IPS-20b (cell line): ENCODE measurements around the gene AIFM3.

Experiments used
- H3K27ac ChIP-seq: one replicate; pipeline ENCODE4 v1.5.1; 2013; ENCODE audit warnings: low read length
- H3K27me3 ChIP-seq: 2 replicates; pipeline ENCODE4 v1.6.1; 2013; ENCODE audit warnings: mild to moderate bottlenecking, low read length, inconsistent platforms; ENCODE audit not compliant: insufficient read depth
- H3K36me3 ChIP-seq: 2 replicates; pipeline ENCODE4 v1.6.1; 2013; ENCODE audit warnings: low read depth, mild to moderate bottlenecking, inconsistent platforms, low read length, moderate library complexity; ENCODE audit not compliant: insufficient read depth
- H3K4me1 ChIP-seq: 2 replicates; pipeline ENCODE4 v1.6.1; 2013; ENCODE audit warnings: mild to moderate bottlenecking, control low read depth, inconsistent platforms, low read length, moderate library complexity; ENCODE audit not compliant: insufficient read depth
- H3K4me3 ChIP-seq: 2 replicates; pipeline ENCODE4 v1.5.1; 2013; ENCODE audit warnings: mild to moderate bottlenecking, low read length, inconsistent platforms
- H3K9ac ChIP-seq: 2 replicates; pipeline ENCODE4 v1.6.1; 2013; ENCODE audit warnings: low read depth, mild to moderate bottlenecking, inconsistent platforms, low read length, moderate library complexity
- H3K9me3 ChIP-seq: 2 replicates; pipeline ENCODE4 v1.6.1; 2013; ENCODE audit warnings: mild to moderate bottlenecking, low read depth, low read length, inconsistent platforms; ENCODE audit not compliant: insufficient read depth

Gene AIFM3

GRCh38 chr22:21020802-21021429 lies 53.9 kb downstream of the AIFM3 start:
- Histone ChIP-seq H3K4me1 (no peaks in the 10 kb centered on the region), H3K27me3 (no peaks in the 10 kb centered on the region), H3K27ac (no peak overlapping the region), H3K9ac (no peak overlapping the region), H3K9me3 (no peaks in the 10 kb centered on the region), H3K4me3 (no peak overlapping the region), H3K36me3 (no peaks in the 10 kb centered on the region)

- H3K4me3 ChIP-seq = no peak overlapping the region
- H3K27me3 ChIP-seq = no peaks in the 10 kb centered on the region
- H3K9me3 ChIP-seq = no peaks in the 10 kb centered on the region
- no peak overlapping the region for H3K9ac ChIP-seq
- H3K36me3 ChIP-seq = no peaks in the 10 kb centered on the region
- no peak overlapping the region for H3K27ac ChIP-seq
- H3K4me1 ChIP-seq = no peaks in the 10 kb centered on the region
These were observed 55.5 kb downstream of the AIFM3 start for GRCh38 chr22:21022507-21022906.

GRCh38 chr22:21022955-21023614 lies 56.0 kb downstream of the AIFM3 start:
- H3K4me1 ChIP-seq = no peaks in the 10 kb centered on the region
- no peaks in the 10 kb centered on the region for H3K36me3 ChIP-seq
- no peaks in the 10 kb centered on the region for H3K9me3 ChIP-seq
- H3K9ac ChIP-seq = no peak overlapping the region
- no peak overlapping the region for H3K4me3 ChIP-seq
- no peak overlapping the region for H3K27ac ChIP-seq
- H3K27me3 ChIP-seq = no peaks in the 10 kb centered on the region

- Histone ChIP-seq H3K9ac (no peak overlapping the region), H3K4me1 (no peaks in the 10 kb centered on the region), H3K36me3 (no peaks in the 10 kb centered on the region), H3K9me3 (no peaks in the 10 kb centered on the region), H3K27me3 (peaks cover 2% of the 10 kb centered on the region), H3K4me3 (no peak overlapping the region), H3K27ac (no peak overlapping the region)
These were observed 58.2 kb downstream of the AIFM3 start for GRCh38 chr22:21025266-21025665.

GRCh38 chr22:21025763-21026755 lies 59.0 kb downstream of the AIFM3 start:
- no peaks in the 10 kb centered on the region for H3K36me3 ChIP-seq
- peaks cover 10% of the 10 kb centered on the region for H3K27me3 ChIP-seq
- H3K9ac ChIP-seq = no peak overlapping the region
- no peaks in the 10 kb centered on the region for H3K4me1 ChIP-seq
- no peaks in the 10 kb centered on the region for H3K9me3 ChIP-seq
- no peak overlapping the region for H3K27ac ChIP-seq
- H3K4me3 ChIP-seq = no peak overlapping the region

GRCh38 chr22:21026783-21027692 lies 60.0 kb downstream of the AIFM3 start:
- peaks cover 20% of the 10 kb centered on the region for H3K27me3 ChIP-seq
- no peaks in the 10 kb centered on the region for H3K4me1 ChIP-seq
- H3K9ac ChIP-seq = no peak overlapping the region
- no peaks in the 10 kb centered on the region for H3K9me3 ChIP-seq
- no peak overlapping the region for H3K27ac ChIP-seq
- H3K36me3 ChIP-seq = no peaks in the 10 kb centered on the region
- H3K4me3 ChIP-seq = no peak overlapping the region

GRCh38 chr22:21028277-21029251 lies 61.5 kb downstream of the AIFM3 start:
- Histone ChIP-seq H3K36me3 (no peaks in the 10 kb centered on the region), H3K27me3 (peaks cover 35% of the 10 kb centered on the region), H3K4me1 (no peaks in the 10 kb centered on the region), H3K9me3 (no peaks in the 10 kb centered on the region), H3K27ac (no peak overlapping the region), H3K9ac (no peak overlapping the region), H3K4me3 (no peak overlapping the region)

GRCh38 chr22:21029486-21030025 lies 62.5 kb downstream of the AIFM3 start:
- peaks cover 40% of the 10 kb centered on the region for H3K27me3 ChIP-seq
- no peaks in the 10 kb centered on the region for H3K4me1 ChIP-seq

GRCh38 chr22:21030032-21030431 lies 63.0 kb downstream of the AIFM3 start:
- Histone ChIP-seq H3K9me3 (no peaks in the 10 kb centered on the region), H3K27me3 (peaks cover 40% of the 10 kb centered on the region), H3K4me3 (no peak overlapping the region), H3K36me3 (no peaks in the 10 kb centered on the region), H3K27ac (no peak overlapping the region), H3K4me1 (no peaks in the 10 kb centered on the region), H3K9ac (no peak overlapping the region)

More at GRCh38 chr22:21029486-21030025, 62.5 kb downstream of the AIFM3 start:
- H3K36me3 ChIP-seq = no peaks in the 10 kb centered on the region
- H3K27ac ChIP-seq = no peak overlapping the region
- H3K9me3 ChIP-seq = no peaks in the 10 kb centered on the region
- H3K4me3 ChIP-seq = no peak overlapping the region
- H3K9ac ChIP-seq = no peak overlapping the region
